GM12878 (cell line): ENCODE results near the gene APOBEC3H. TPM values are rescaled to one million over a fixed set of nuclear protein-coding genes. Genes with fewer than 3 reads are reported as not detected.

Source experiments
- ATAC-seq: fragments of 200-7000 bp; cut with Tn5 transposase; 3 replicates; pipeline ENCODE4 v1.9.1; 2020; ENCODE audit warnings: mild to moderate bottlenecking, moderate library complexity
- BruUV-seq: library from RNA; stranded (reverse); fragments of 400-500 nt; replicated peaks from 2 replicates; lab custom pipeline; 2021; lab: Mats Ljungman, UMichigan
- CTCF ChIA-PET: fragments of 300-600 bp; sonication (Branson Sonifier 250); formaldehyde crosslinking; extraction: SDS; loops from one replicate; lab custom pipeline; 2021; ENCODE audit warnings: inconsistent platforms; lab: Yijun Ruan, JAX
- POLR2A ChIA-PET: fragments of 350-600 bp; formaldehyde crosslinking; extraction: SDS; loops from one replicate; lab custom pipeline; 2021; ENCODE audit warnings: inconsistent platforms; lab: Charles Lee
- RAD21 ChIA-PET: fragments of 300-600 bp; sonication (Branson Sonifier 250); formaldehyde crosslinking; loops from one replicate; lab custom pipeline; 2023; ENCODE audit warnings: antibody characterized with exemption; ENCODE audit not compliant: unreplicated experiment; lab: Charles Lee
- SMC1A ChIA-PET: fragments of 300-600 bp; sonication (Branson Sonifier 250); formaldehyde crosslinking; loops from one replicate; lab custom pipeline; 2023; ENCODE audit not compliant: unreplicated experiment, uncharacterized antibody; lab: Charles Lee
- DNase-seq: peaks from one replicate; pipeline ENCODE4 v3.0.0-alpha.2; 2011; ENCODE audit warnings: low read depth, low spot score
- FAIRE-seq: peaks from 3 replicates; lab custom pipeline; 2011; peaks lifted over from hg19 to GRCh38; lab: Jason Lieb, UNC
- H2AFZ ChIP-seq: 2 replicates; pipeline ENCODE4 v1.6.0; 2011; ENCODE audit warnings: low read depth, low read length, control low read depth; ENCODE audit not compliant: control insufficient read depth
- H3K27ac ChIP-seq: 2 replicates; pipeline ENCODE4 v1.5.1; 2011; ENCODE audit warnings: control low read depth; ENCODE audit not compliant: control insufficient read depth, insufficient read depth
- H3K27me3 ChIP-seq, 2 experiments: replicated peaks in 1 of 2; 2 replicates each; pipeline versions ENCODE4 v1.6.0 to v1.6.1; 2011; ENCODE audit warnings: low read length in 1 of 2; ENCODE audit not compliant: control insufficient read depth in 2 of 2, insufficient read depth in 2 of 2
- H3K36me3 ChIP-seq, 2 experiments: 2 replicates each; pipeline ENCODE4 v1.5.1; 2011; ENCODE audit warnings: low read length in 1 of 2; ENCODE audit not compliant: control insufficient read depth in 2 of 2, insufficient read depth in 2 of 2
- H3K4me1 ChIP-seq: 2 replicates; pipeline ENCODE4 v1.6.1; 2011; ENCODE audit warnings: mild to moderate bottlenecking, low read length, moderate library complexity, mixed read lengths; ENCODE audit not compliant: control insufficient read depth, insufficient read depth
- H3K4me2 ChIP-seq: 2 replicates; pipeline ENCODE4 v1.6.0; 2011; ENCODE audit warnings: control low read depth; ENCODE audit not compliant: control insufficient read depth, insufficient read depth
- H3K4me3 ChIP-seq: fragments of 200-600 bp; sonication (generic); 2 replicates; pipeline ENCODE4 v1.5.1; 2016
- H3K79me2 ChIP-seq: 2 replicates; pipeline ENCODE4 v1.6.0; 2011; ENCODE audit warnings: low read length; ENCODE audit not compliant: control insufficient read depth, insufficient read depth
- H3K9ac ChIP-seq: 2 replicates; pipeline ENCODE4 v1.8.0; 2011; ENCODE audit warnings: low read length, control low read depth, mixed read lengths; ENCODE audit not compliant: control insufficient read depth, insufficient read depth
- H3K9me3 ChIP-seq: replicated peaks from 3 replicates; pipeline ENCODE4 v1.5.1; 2011; ENCODE audit warnings: mild to moderate bottlenecking, low read length; ENCODE audit not compliant: control insufficient read depth, insufficient read depth
- H4K20me1 ChIP-seq: 2 replicates; pipeline ENCODE4 v1.6.0; 2011; ENCODE audit not compliant: control insufficient read depth, insufficient read depth
- ASH2L ChIP-seq: fragments of 300-600, 200-600 bp; sonication (generic); IDR thresholded peaks from 2 replicates; pipeline ENCODE4 v1.6.1; 2017; ENCODE audit warnings: low read depth, mild to moderate bottlenecking, borderline replicate concordance
- CEBPB ChIP-seq, 2 experiments: fragments of 150-350 bp in 1 of 2; IDR thresholded peaks; 2 replicates each; pipeline ENCODE4 v1.6.1; 2012 to 2014; ENCODE audit warnings: low read depth in 2 of 2, low read length in 2 of 2, borderline replicate concordance in 1 of 2, inconsistent platforms in 1 of 2
- E4F1 ChIP-seq: fragments of 450-650 bp; IDR thresholded peaks from 2 replicates; pipeline ENCODE4 v1.6.1; 2018; ENCODE audit warnings: borderline replicate concordance, mild to moderate bottlenecking; ENCODE audit not compliant: partially characterized antibody
- EGR1 ChIP-seq, 2 experiments: IDR thresholded peaks; 1 replicate in 1 of 2; 2 replicates in 1 of 2; pipeline ENCODE4 v1.6.1; 2011 to 2012; ENCODE audit warnings: low read depth in 2 of 2, low read length in 2 of 2, borderline replicate concordance in 1 of 2, mild to moderate bottlenecking in 1 of 2, moderate library complexity in 1 of 2
- FOXM1 ChIP-seq: IDR thresholded peaks from 2 replicates; pipeline ENCODE4 v1.6.1; 2012; ENCODE audit warnings: low read depth, mild to moderate bottlenecking, inconsistent platforms, low read length, moderate library complexity
- HDGF ChIP-seq: fragments of 450-650 bp; IDR thresholded peaks from 2 replicates; pipeline ENCODE4 v1.6.1; 2016; ENCODE audit warnings: antibody characterized with exemption
- KDM1A ChIP-seq: fragments of 200-600 bp; sonication (generic); IDR thresholded peaks from 2 replicates; pipeline ENCODE4 v1.6.1; 2016; ENCODE audit warnings: borderline replicate concordance
- MYC ChIP-seq: IDR thresholded peaks from 2 replicates; pipeline ENCODE4 v1.6.1; 2011; ENCODE audit warnings: mild to moderate bottlenecking, low read length, moderate library complexity, inconsistent platforms; ENCODE audit not compliant: insufficient read depth, insufficient replicate concordance, insufficient read length, severe bottlenecking
- PBX3 ChIP-seq: IDR thresholded peaks from 2 replicates; pipeline ENCODE4 v1.6.1; 2011; ENCODE audit warnings: mild to moderate bottlenecking, low read depth, low read length, moderate library complexity; ENCODE audit not compliant: insufficient replicate concordance
- POLR2AphosphoS5 ChIP-seq: IDR thresholded peaks from 2 replicates; pipeline ENCODE4 v1.6.1; 2011; ENCODE audit warnings: mild to moderate bottlenecking, low read length, inconsistent platforms
- RAD51 ChIP-seq: fragments of 450-650 bp; IDR thresholded peaks from 2 replicates; pipeline ENCODE4 v1.6.1; 2016; ENCODE audit warnings: moderate library complexity, mild to moderate bottlenecking, inconsistent platforms
- SMARCA5 ChIP-seq: fragments of 450-650 bp; IDR thresholded peaks from 2 replicates; pipeline ENCODE4 v1.6.1; 2017; ENCODE audit warnings: mild to moderate bottlenecking
- ZNF274 ChIP-seq: IDR thresholded peaks from one replicate; pipeline ENCODE4 v1.8.0; 2011; ENCODE audit not compliant: insufficient read length, insufficient read depth
- ZZZ3 ChIP-seq: IDR thresholded peaks from 2 replicates; pipeline ENCODE4 v1.6.1; 2011; ENCODE audit warnings: low read depth; ENCODE audit not compliant: control insufficient read depth, insufficient read length
- WGBS: methylation state at CpG from one replicate; pipeline ENCODE4 v1.1.6; 2016; ENCODE audit warnings: low lambda C conversion rate; ENCODE audit not compliant: insufficient replicate concordance, insufficient coverage; ENCODE audit errors: missing lambda C conversion rate; 5-methylcytosine and 5-hydroxymethylcytosine counted together
- in situ Hi-C: fragments of 300-500 bp; cut with MboI; formaldehyde crosslinking; loops from 9 replicates; pipeline ENCODE4 v1.14.3; 2018; ENCODE audit warnings: mixed read lengths
- intact Hi-C: fragments of 100-400 bp; cut with micrococcal nuclease; formaldehyde crosslinking; loops from one replicate; pipeline ENCODE4 v1.14.2; 2022; ENCODE audit not compliant: unreplicated experiment
- polyA plus RNA-seq, 11 experiments: library from polyadenylated mRNA; depleted of rRNA in 4 of 11; unstranded in 6 of 11; stranded (reverse) in 5 of 11; fragments of >200 nt; fragmentation: Nextera tagmentation in 4 of 11; fragmentation: Illumina TruSeq in 1 of 11; extraction: Ambion mirVana in 4 of 11; extraction: Trizol in 1 of 11; gene quantifications; 1 replicate in 1 of 11; 2 replicates in 10 of 11; pipeline versions ENCODE4 v1.2.1 to v1.2.3, GENCODE V29; 2011 to 2016; ENCODE audit warnings: inconsistent platforms in 2 of 11, missing spikeins in 2 of 11, low read depth in 1 of 11
- total RNA-seq, 4 experiments: library from RNA; depleted of rRNA in 3 of 4; stranded (reverse); fragments of >200 nt in 3 of 4; fragmentation: Illumina TruSeq in 1 of 4; extraction: Trizol in 1 of 4; gene quantifications; 2 replicates each; pipeline versions ENCODE4 v1.2.1 to v1.2.3, GENCODE V29; 2013 to 2021

Gene APOBEC3H
- total and polyA plus RNA-seq, 10 of the 15 experiments (the other 5 are each of a cell fraction or from before 2014, with no cell fraction given) = 7.5 to 23.0 (median 14.8) TPM

- TF ChIP-seq E4F1 (no peak), ZZZ3 (no peak), HDGF (peak; percentile 51; the same call in 1 of the 2 replicates), ASH2L (no peak)
These were observed 19.1 kb downstream of the APOBEC3H start (continued) for GRCh38 chr22:39115977-39116621.

- Histone ChIP-seq H3K27ac (peak overlapping the region; percentile 96), H3K79me2 (no peaks in the 10 kb centered on the region), H3K9me3 (no peaks in the 10 kb centered on the region), H2AFZ (peak overlapping the region; percentile 80), H3K36me3 (no peaks in the 10 kb centered on the region), H3K27me3 (no peaks in the 10 kb centered on the region), H3K4me3 (no peak overlapping the region), H3K4me1 (peaks cover 49% of the 10 kb centered on the region), H3K4me2 (peak overlapping the region; percentile 91), H3K9ac (peak overlapping the region; percentile 72), H4K20me1 (no peaks in the 10 kb centered on the region)
- POLR2A ChIA-PET = interaction anchor here (0.6 to 1.9 kb wide), 9 partner anchors 17 to 443 kb away, joined by 3 to 9 read pairs (median 5); no protein-coding TSS in a partner anchor
- in situ Hi-C loops = loop anchor here (5.0 kb wide), 2 partner anchors 110 to 245 kb away; partner anchors contain the start of gene CBX6
- SMC1A ChIA-PET = interaction anchor here (1.0 to 4.1 kb wide), 10 partner anchors 11 to 248 kb away, joined by 4 to 26 read pairs (median 5); no protein-coding TSS in a partner anchor
- WGBS = 3% methylated on average over 14 of the region's 14 CpGs
- DNase-seq = peak; percentile 81
- CTCF ChIA-PET = interaction anchor here (0.9 to 2.7 kb wide), 17 partner anchors 19 to 349 kb away, joined by 3 to 26 read pairs (median 4); partner anchors contain the start of genes APOBEC3B, APOBEC3D and APOBEC3H
- peak; percentile 75 for ATAC-seq
- peak; percentile 80 for FAIRE-seq
- RAD21 ChIA-PET = interaction anchor here (0.6 to 2.7 kb wide), 10 partner anchors 17 to 177 kb away, joined by 3 to 16 read pairs (median 4); partner anchors contain the start of genes APOBEC3C and APOBEC3D
- BruUV-seq = no TSS peak
- intact Hi-C loops = loop anchor here (2.0 to 5.0 kb wide), 4 partner anchors 51 to 245 kb away; partner anchors contain the start of genes APOBEC3C and CBX6
- TF ChIP-seq CEBPB (IDR thresholded peaks at IDR 0.05; ENCODE audit: borderline replicate concordance in 1 of 2, low read depth in 2 of 2, low read length in 2 of 2) (no peak), EGR1 (IDR thresholded peaks at IDR 0.05; ENCODE audit: borderline replicate concordance in 1 of 2, low read depth in 2 of 2, low read length in 2 of 2) (peak in 1 of 2 experiments; percentile 45; a peak in 1 of 3 replicates), RAD51 (peak; percentile 62), SMARCA5 (peak; percentile 83; the same call in 1 of the 2 replicates), POLR2AphosphoS5 (peak; percentile 33; the same call in 1 of the 2 replicates), FOXM1 (peak; percentile 78; the same call in 1 of the 2 replicates), ASH2L (0 out of 2 replicates have a peak, but pooled peaks have one; percentile 20), PBX3 (peak; percentile 6), MYC (no peak), ZNF274 (no peak), KDM1A (no peak)
These were observed 20.6 kb downstream of the APOBEC3H start for GRCh38 chr22:39117585-39118191.
